HepG2 (cell line): ENCODE data around the gene PLLP. TPM values are rescaled to one million over a fixed set of nuclear protein-coding genes. Genes with fewer than 3 reads are reported as not detected.

Experiments
- CEBPG ChIP-seq: IDR thresholded peaks from 2 replicates; pipeline ENCODE4 v1.6.1; 2016
- EED ChIP-seq: sonication (generic); formaldehyde crosslinking; IDR thresholded peaks from 2 replicates; pipeline ENCODE4 v1.5.0; 2020; ENCODE audit warnings: mild to moderate bottlenecking, missing genetic modification reagents
- FOXJ3 ChIP-seq: sonication (generic); formaldehyde crosslinking; IDR thresholded peaks from 2 replicates; pipeline ENCODE4 v1.4.0; 2020; ENCODE audit warnings: missing genetic modification reagents, mild to moderate bottlenecking, borderline replicate concordance
- ISL2 ChIP-seq: sonication (generic); formaldehyde crosslinking; IDR thresholded peaks from 2 replicates; pipeline ENCODE4 v1.5.0; 2020; ENCODE audit warnings: missing genetic modification reagents
- KAT2B ChIP-seq: fragments of 150-350 bp; IDR thresholded peaks from 2 replicates; pipeline ENCODE4 v1.6.1; 2014; ENCODE audit warnings: low read depth, low read length, borderline replicate concordance
- KDM5B ChIP-seq: sonication (generic); formaldehyde crosslinking; IDR thresholded peaks from 2 replicates; pipeline ENCODE4 v1.4.0; 2020; ENCODE audit warnings: missing genetic modification reagents, mild to moderate bottlenecking, borderline replicate concordance
- KLF13 ChIP-seq: sonication (generic); formaldehyde crosslinking; IDR thresholded peaks from 2 replicates; pipeline ENCODE4 v1.4.0; 2020; ENCODE audit warnings: mild to moderate bottlenecking, missing genetic modification reagents
- RBM39 ChIP-seq: fragments of 200-400 bp; formaldehyde crosslinking; IDR thresholded peaks from one replicate; pipeline ENCODE4 v1.6.1; 2018; ENCODE audit warnings: antibody characterized with exemption, mild to moderate bottlenecking, low read depth, low read length; ENCODE audit not compliant: poor library complexity, severe bottlenecking
- RXRB ChIP-seq: IDR thresholded peaks from 2 replicates; pipeline ENCODE4 v1.6.1; 2016; ENCODE audit warnings: borderline replicate concordance, missing genetic modification reagents, missing compliant biosample characterization
- SALL2 ChIP-seq: sonication (generic); formaldehyde crosslinking; IDR thresholded peaks from 2 replicates; pipeline ENCODE4 v1.8.1; 2023; ENCODE audit warnings: mild to moderate bottlenecking, missing genetic modification reagents, inconsistent platforms
- THAP11 ChIP-seq: IDR thresholded peaks from 2 replicates; pipeline ENCODE4 v1.6.1; 2016; ENCODE audit warnings: missing biosample characterization, missing genetic modification reagents
- TIGD3 ChIP-seq: sonication (generic); formaldehyde crosslinking; IDR thresholded peaks from 2 replicates; pipeline ENCODE4 v1.5.1; 2020; ENCODE audit warnings: mild to moderate bottlenecking, missing genetic modification reagents, borderline replicate concordance
- U2AF1 ChIP-seq: fragments of 200-400 bp; formaldehyde crosslinking; optimal IDR thresholded peaks from 2 replicates; pipeline ENCODE3; 2017; ENCODE audit warnings: mild to moderate bottlenecking, low read depth, low read length
- ZBTB38 ChIP-seq: sonication (generic); formaldehyde crosslinking; IDR thresholded peaks from 2 replicates; pipeline ENCODE4 v1.5.1; 2020; ENCODE audit warnings: mild to moderate bottlenecking, missing genetic modification reagents
- ZEB1 ChIP-seq: IDR thresholded peaks from 2 replicates; pipeline ENCODE4 v1.6.1; 2012; ENCODE audit warnings: mild to moderate bottlenecking, low read depth, inconsistent platforms; ENCODE audit not compliant: insufficient replicate concordance
- ZNF101 ChIP-seq: sonication (generic); formaldehyde crosslinking; IDR thresholded peaks from 2 replicates; pipeline ENCODE4 v1.4.0; 2020; ENCODE audit warnings: mild to moderate bottlenecking, low read depth, missing genetic modification reagents, borderline replicate concordance
- ZNF232 ChIP-seq: sonication (generic); formaldehyde crosslinking; IDR thresholded peaks from 2 replicates; pipeline ENCODE4 v1.4.0; 2020; ENCODE audit warnings: missing genetic modification reagents, borderline replicate concordance
- ZNF354B ChIP-seq: sonication (generic); formaldehyde crosslinking; IDR thresholded peaks from 2 replicates; pipeline ENCODE4 v1.8.0; 2022; ENCODE audit warnings: mild to moderate bottlenecking, missing genetic modification reagents
- ZNF558 ChIP-seq: sonication (generic); formaldehyde crosslinking; IDR thresholded peaks from 2 replicates; pipeline ENCODE4 v1.9.0; 2022; ENCODE audit warnings: mild to moderate bottlenecking, missing genetic modification reagents, borderline replicate concordance
- ZNF780A ChIP-seq: sonication (generic); formaldehyde crosslinking; IDR thresholded peaks from 2 replicates; pipeline ENCODE4 v1.8.0; 2022; ENCODE audit warnings: mild to moderate bottlenecking, missing genetic modification reagents, moderate library complexity
- polyA plus RNA-seq, 8 experiments: library from polyadenylated mRNA; depleted of rRNA in 3 of 8; stranded (reverse) in 7 of 8; unstranded in 1 of 8; fragments of >200 nt; fragmentation: Illumina TruSeq in 4 of 8; extraction: Trizol in 4 of 8; gene quantifications; 2 replicates each; pipeline versions ENCODE4 v1.2.1 to v1.2.3, GENCODE V29; 2011 to 2016; ENCODE audit warnings: low read depth in 4 of 8, missing spikeins in 1 of 8, mixed read lengths in 1 of 8; ENCODE audit not compliant: insufficient read depth in 1 of 8
- total RNA-seq, 5 experiments: library from RNA; depleted of rRNA; stranded (reverse); fragments of >200 nt; fragmentation: Illumina TruSeq; extraction: Trizol; gene quantifications; 2 replicates each; pipeline ENCODE4 v1.2.3, GENCODE V29; 2016; ENCODE audit warnings: low read depth in 1 of 5
- TF ChIP-seq, protein P1 (sequence below): sonication (generic); formaldehyde crosslinking; IDR thresholded peaks from 2 replicates; pipeline ENCODE4 v1.5.1; 2020; ENCODE audit warnings: mild to moderate bottlenecking, missing genetic modification reagents, moderate library complexity
- TF ChIP-seq, protein P2 (sequence below): sonication (generic); formaldehyde crosslinking; IDR thresholded peaks from 2 replicates; pipeline ENCODE4 v1.4.0; 2020; ENCODE audit warnings: missing genetic modification reagents

The PLLP gene
- total and polyA plus RNA-seq, 2 of the 13 experiments (the other 11 are each of a cell fraction or from before 2014, with no cell fraction given), result 60.6 to 127 TPM

- TF ChIP-seq RBM39 (no peak), ZNF101 (no peak), TIGD3 (CRISPR knock-in tag) (no peak), U2AF1 (no peak), ZNF558 (CRISPR knock-in tag) (0 out of 2 replicates have a peak, but pooled peaks have one; percentile 23), ZNF232 (CRISPR knock-in tag) (no peak), CEBPG (CRISPR knock-in tag) (no peak), ZNF354B (CRISPR knock-in tag) (0 out of 2 replicates have a peak, but pooled peaks have one; percentile 31), KLF13 (no peak), KDM5B (CRISPR knock-in tag) (peak; percentile 55), SALL2 (0 out of 2 replicates have a peak, but pooled peaks have one; percentile 19), ZNF780A (CRISPR knock-in tag) (no peak), KAT2B (no peak), THAP11 (CRISPR knock-in tag) (no peak), EED (CRISPR knock-in tag) (peak; percentile 57; the same call in 1 of the 2 replicates), ZEB1 (no peak), FOXJ3 (CRISPR knock-in tag) (no peak), ZBTB38 (CRISPR knock-in tag) (no peak), RXRB (CRISPR knock-in tag) (no peak), ISL2 (CRISPR knock-in tag) (no peak)
- TF ChIP-seq, protein P1, sequence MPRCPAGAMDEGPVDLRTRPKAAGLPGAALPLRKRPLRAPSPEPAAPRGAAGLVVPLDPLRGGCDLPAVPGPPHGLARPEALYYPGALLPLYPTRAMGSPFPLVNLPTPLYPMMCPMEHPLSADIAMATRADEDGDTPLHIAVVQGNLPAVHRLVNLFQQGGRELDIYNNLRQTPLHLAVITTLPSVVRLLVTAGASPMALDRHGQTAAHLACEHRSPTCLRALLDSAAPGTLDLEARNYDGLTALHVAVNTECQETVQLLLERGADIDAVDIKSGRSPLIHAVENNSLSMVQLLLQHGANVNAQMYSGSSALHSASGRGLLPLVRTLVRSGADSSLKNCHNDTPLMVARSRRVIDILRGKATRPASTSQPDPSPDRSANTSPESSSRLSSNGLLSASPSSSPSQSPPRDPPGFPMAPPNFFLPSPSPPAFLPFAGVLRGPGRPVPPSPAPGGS (CRISPR knock-in tag), result no peak
- TF ChIP-seq, protein P2, sequence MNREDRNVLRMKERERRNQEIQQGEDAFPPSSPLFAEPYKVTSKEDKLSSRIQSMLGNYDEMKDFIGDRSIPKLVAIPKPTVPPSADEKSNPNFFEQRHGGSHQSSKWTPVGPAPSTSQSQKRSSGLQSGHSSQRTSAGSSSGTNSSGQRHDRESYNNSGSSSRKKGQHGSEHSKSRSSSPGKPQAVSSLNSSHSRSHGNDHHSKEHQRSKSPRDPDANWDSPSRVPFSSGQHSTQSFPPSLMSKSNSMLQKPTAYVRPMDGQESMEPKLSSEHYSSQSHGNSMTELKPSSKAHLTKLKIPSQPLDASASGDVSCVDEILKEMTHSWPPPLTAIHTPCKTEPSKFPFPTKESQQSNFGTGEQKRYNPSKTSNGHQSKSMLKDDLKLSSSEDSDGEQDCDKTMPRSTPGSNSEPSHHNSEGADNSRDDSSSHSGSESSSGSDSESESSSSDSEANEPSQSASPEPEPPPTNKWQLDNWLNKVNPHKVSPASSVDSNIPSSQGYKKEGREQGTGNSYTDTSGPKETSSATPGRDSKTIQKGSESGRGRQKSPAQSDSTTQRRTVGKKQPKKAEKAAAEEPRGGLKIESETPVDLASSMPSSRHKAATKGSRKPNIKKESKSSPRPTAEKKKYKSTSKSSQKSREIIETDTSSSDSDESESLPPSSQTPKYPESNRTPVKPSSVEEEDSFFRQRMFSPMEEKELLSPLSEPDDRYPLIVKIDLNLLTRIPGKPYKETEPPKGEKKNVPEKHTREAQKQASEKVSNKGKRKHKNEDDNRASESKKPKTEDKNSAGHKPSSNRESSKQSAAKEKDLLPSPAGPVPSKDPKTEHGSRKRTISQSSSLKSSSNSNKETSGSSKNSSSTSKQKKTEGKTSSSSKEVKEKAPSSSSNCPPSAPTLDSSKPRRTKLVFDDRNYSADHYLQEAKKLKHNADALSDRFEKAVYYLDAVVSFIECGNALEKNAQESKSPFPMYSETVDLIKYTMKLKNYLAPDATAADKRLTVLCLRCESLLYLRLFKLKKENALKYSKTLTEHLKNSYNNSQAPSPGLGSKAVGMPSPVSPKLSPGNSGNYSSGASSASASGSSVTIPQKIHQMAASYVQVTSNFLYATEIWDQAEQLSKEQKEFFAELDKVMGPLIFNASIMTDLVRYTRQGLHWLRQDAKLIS (CRISPR knock-in tag), result no peak
Observed at GRCh38 chr16:57303910-57304168, 19.4 kb upstream of the PLLP start (continued).
